ENCODE measurements around the gene BBS4.

DNA sequence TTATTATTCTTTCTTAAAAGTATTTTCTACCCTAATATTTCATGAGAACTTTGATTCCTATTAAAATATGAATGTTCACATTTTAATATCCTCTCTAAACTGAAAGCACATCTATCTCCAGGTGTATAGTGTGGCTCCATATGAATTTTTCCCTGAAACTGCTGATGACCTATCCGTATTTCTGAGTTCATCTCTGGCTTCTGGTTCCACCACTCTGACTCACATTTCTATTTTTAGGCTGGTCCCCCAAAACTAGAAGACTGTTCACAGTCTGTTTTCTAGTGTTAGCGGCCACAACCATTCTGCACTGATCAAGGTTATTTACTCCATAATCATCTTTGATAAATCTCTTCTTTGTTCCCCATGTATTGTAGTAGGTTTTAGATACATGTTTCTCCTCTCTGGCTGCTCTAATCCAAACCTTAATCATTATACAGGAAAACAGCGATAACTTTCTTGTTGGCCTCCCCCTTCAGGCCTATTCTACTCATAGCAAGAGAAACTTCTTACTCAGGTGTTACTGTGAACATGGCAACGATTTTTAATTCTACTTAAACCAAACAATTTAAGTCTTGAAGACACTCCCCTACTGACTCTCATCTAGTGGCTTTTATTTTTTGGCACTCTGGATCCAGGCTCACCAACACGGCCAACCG is 84.8 kb downstream of the BBS4 start:
- TF ChIP-seq CTCF (IDR thresholded peaks at IDR 0.05): no peak
- TF ChIP-seq POLR2A (IDR thresholded peaks at IDR 0.05): no peak
